SK-N-SH (cell line): ENCODE data around the gene DOCK4. TPM values are rescaled to one million over a fixed set of nuclear protein-coding genes. Genes with fewer than 3 reads are reported as not detected.

ENCODE experiments used
- CTCF ChIA-PET: fragments of 300-600, 350-600 bp; formaldehyde crosslinking; extraction: SDS; loops from one replicate; lab custom pipeline; 2021; lab: Yijun Ruan, JAX
- POLR2A ChIA-PET: fragments of 350-600 bp; sonication (Branson Sonifier 250); formaldehyde crosslinking; extraction: SDS; loops from one replicate; lab custom pipeline; 2020; ENCODE audit warnings: antibody characterized with exemption, inconsistent platforms; lab: Yijun Ruan, JAX
- DNase-seq: peaks from one replicate; pipeline ENCODE4 v3.0.0; 2012
- H2AFZ ChIP-seq: fragments of 200-600 bp; sonication (generic); 2 replicates; pipeline ENCODE4 v1.8.1; 2016; ENCODE audit warnings: antibody characterized with exemption, mild to moderate bottlenecking, low read depth
- H3F3A ChIP-seq: fragments of 200-600 bp; sonication (generic); replicated peaks from 2 replicates; pipeline ENCODE3; 2016; ENCODE audit warnings: antibody characterized with exemption, mild to moderate bottlenecking; ENCODE audit not compliant: insufficient read depth
- H3K27ac ChIP-seq, 2 experiments: fragments of 200-500 bp in 1 of 2; fragments of 200-600 bp in 1 of 2; sonication (Bioruptor generic) in 1 of 2; sonication (generic), shearing (Covaris generic) in 1 of 2; 2 replicates each; pipeline versions ENCODE4 v1.5.1 to v1.6.1; 2014 to 2016; ENCODE audit warnings: low read depth in 2 of 2, inconsistent platforms in 1 of 2, low read length in 1 of 2, mild to moderate bottlenecking in 1 of 2, mixed read lengths in 1 of 2
- H3K27me3 ChIP-seq: fragments of 200-600 bp; sonication (generic), shearing (Covaris generic); 2 replicates; pipeline ENCODE4 v1.6.1; 2016; ENCODE audit warnings: mixed run types; ENCODE audit not compliant: insufficient read depth
- H3K36me3 ChIP-seq, 2 experiments: fragments of 200-500 bp in 1 of 2; fragments of 200-600 bp in 1 of 2; sonication (Bioruptor generic) in 1 of 2; sonication (generic) in 1 of 2; replicated peaks in 1 of 2; 2 replicates each; pipeline versions ENCODE3 to v1.5.1; 2014 to 2016; ENCODE audit warnings: low read length in 1 of 2, mild to moderate bottlenecking in 1 of 2; ENCODE audit not compliant: insufficient read depth in 2 of 2, control insufficient read depth in 1 of 2
- H3K4me1 ChIP-seq, 2 experiments: fragments of 200-500 bp in 1 of 2; fragments of 200-600 bp in 1 of 2; sonication (Bioruptor generic) in 1 of 2; sonication (generic), shearing (Covaris generic) in 1 of 2; 2 replicates each; pipeline versions ENCODE4 v1.5.1 to v1.6.1; 2014 to 2016; ENCODE audit warnings: low read depth in 1 of 2, low read length in 1 of 2, mixed run types in 1 of 2; ENCODE audit not compliant: insufficient read depth in 2 of 2, control insufficient read depth in 1 of 2
- H3K4me2 ChIP-seq: fragments of 200-600 bp; sonication (generic), shearing (Covaris generic); 2 replicates; pipeline ENCODE4 v1.6.1; 2017; ENCODE audit warnings: mixed run types
- H3K4me3 ChIP-seq, 2 experiments: fragments of 200-500 bp in 1 of 2; fragments of 200-600 bp in 1 of 2; sonication (Bioruptor generic) in 1 of 2; sonication (generic), shearing (Covaris generic) in 1 of 2; 2 replicates each; pipeline versions ENCODE4 v1.5.1 to v1.8.1; 2014 to 2016; ENCODE audit warnings: low read depth in 2 of 2, inconsistent platforms in 1 of 2, low read length in 1 of 2, mild to moderate bottlenecking in 1 of 2, mixed read lengths in 1 of 2, moderate library complexity in 1 of 2
- H3K79me2 ChIP-seq: fragments of 200-600 bp; sonication (generic); 2 replicates; pipeline ENCODE4 v1.8.1; 2017; ENCODE audit warnings: mild to moderate bottlenecking; ENCODE audit not compliant: insufficient read depth
- H3K9ac ChIP-seq: fragments of 200-600 bp; sonication (generic); 2 replicates; pipeline ENCODE4 v1.6.1; 2017; ENCODE audit warnings: mixed run types
- H3K9me2 ChIP-seq: fragments of 200-600 bp; sonication (generic); 2 replicates; pipeline ENCODE4 v1.6.1; 2017; ENCODE audit warnings: mixed run types
- H3K9me3 ChIP-seq: fragments of 200-600 bp; sonication (generic); 2 replicates; pipeline ENCODE4 v1.6.1; 2017; ENCODE audit warnings: mixed run types, mild to moderate bottlenecking, moderate library complexity
- H4K20me1 ChIP-seq: fragments of 200-600 bp; sonication (generic); 2 replicates; pipeline ENCODE4 v1.6.1; 2017; ENCODE audit warnings: mild to moderate bottlenecking, mixed run types; ENCODE audit not compliant: insufficient read depth
- ELF1 ChIP-seq: IDR thresholded peaks from 2 replicates; pipeline ENCODE4 v1.4.0; 2012
- EP300 ChIP-seq, 2 experiments: IDR thresholded peaks; 2 replicates each; pipeline versions ENCODE4 v1.4.0 to v1.6.1; 2012; ENCODE audit warnings: borderline replicate concordance in 1 of 2, low read depth in 1 of 2, low read length in 1 of 2
- EZH2phosphoT487 ChIP-seq: fragments of 200-600 bp; sonication (generic); IDR thresholded peaks from 2 replicates; pipeline ENCODE4 v1.6.1; 2017; ENCODE audit warnings: low read depth, mixed run types, mild to moderate bottlenecking, antibody characterized with exemption, moderate library complexity, borderline replicate concordance
- JUND ChIP-seq: IDR thresholded peaks from 2 replicates; pipeline ENCODE4 v1.4.0; 2012
- MEF2A ChIP-seq: IDR thresholded peaks from 2 replicates; pipeline ENCODE4 v1.4.0; 2012; ENCODE audit warnings: low read depth, borderline replicate concordance
- NFIC ChIP-seq: IDR thresholded peaks from 2 replicates; pipeline ENCODE4 v1.4.0; 2012; ENCODE audit warnings: borderline replicate concordance
- RCOR1 ChIP-seq: fragments of 150-350 bp; IDR thresholded peaks from 2 replicates; pipeline ENCODE4 v1.6.1; 2017; ENCODE audit warnings: antibody characterized with exemption, low read length
- RFX5 ChIP-seq: IDR thresholded peaks from 2 replicates; pipeline ENCODE4 v1.6.1; 2012; ENCODE audit warnings: mild to moderate bottlenecking, improper control_type of control experiment, low read length
- TCF12 ChIP-seq: IDR thresholded peaks from 2 replicates; pipeline ENCODE4 v1.4.0; 2012
- polyA plus RNA-seq, 3 experiments: library from polyadenylated mRNA; depleted of rRNA; stranded (reverse); fragments of >200 nt; gene quantifications; 2 replicates each; pipeline ENCODE4 v1.2.3, GENCODE V29; 2012
- TF ChIP-seq, protein P1 (sequence below): IDR thresholded peaks from 2 replicates; pipeline ENCODE4 v1.4.0; 2012; ENCODE audit warnings: low read depth, borderline replicate concordance
- TF ChIP-seq, protein P2 (sequence below): IDR thresholded peaks from 2 replicates; pipeline ENCODE4; 2012
- TF ChIP-seq, protein P3 (sequence below): fragments of 200-600 bp; sonication (generic); IDR thresholded peaks from 2 replicates; pipeline ENCODE4 v1.6.1; 2017; ENCODE audit warnings: antibody characterized with exemption, mild to moderate bottlenecking, moderate library complexity

The DOCK4 gene
- polyA plus RNA-seq, 1 of the 3 experiments (the other 2 are of a cell fraction), result 8.5 TPM

DNA sequence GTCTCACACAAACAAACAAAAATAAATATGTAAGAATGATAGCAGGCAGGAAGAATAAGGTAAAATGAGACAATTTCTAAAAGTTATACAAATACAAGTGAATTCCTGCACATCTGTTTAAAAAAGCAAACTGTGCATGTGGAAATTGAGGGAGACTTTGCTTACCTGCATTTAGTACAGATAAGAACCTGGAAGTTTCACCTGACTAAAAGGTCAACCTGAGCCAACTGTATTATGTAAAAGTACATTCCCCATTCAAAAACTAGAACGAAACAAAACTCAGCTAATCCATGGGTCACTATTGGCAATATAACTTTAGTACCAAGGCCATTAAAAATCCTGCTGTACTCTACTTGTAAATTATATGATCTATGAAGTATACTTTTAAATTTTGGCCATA is 127.1 kb downstream of the DOCK4 start (continued):
- TF ChIP-seq, protein P1, sequence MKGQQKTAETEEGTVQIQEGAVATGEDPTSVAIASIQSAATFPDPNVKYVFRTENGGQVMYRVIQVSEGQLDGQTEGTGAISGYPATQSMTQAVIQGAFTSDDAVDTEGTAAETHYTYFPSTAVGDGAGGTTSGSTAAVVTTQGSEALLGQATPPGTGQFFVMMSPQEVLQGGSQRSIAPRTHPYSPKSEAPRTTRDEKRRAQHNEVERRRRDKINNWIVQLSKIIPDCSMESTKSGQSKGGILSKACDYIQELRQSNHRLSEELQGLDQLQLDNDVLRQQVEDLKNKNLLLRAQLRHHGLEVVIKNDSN, result no peak
- TF ChIP-seq NFIC, result no peak
- TF ChIP-seq EP300 (IDR thresholded peaks at IDR 0.05; ENCODE audit: borderline replicate concordance in 1 of 2, low read depth in 1 of 2, low read length in 1 of 2), result no peak
- TF ChIP-seq ELF1, result no peak

DNA sequence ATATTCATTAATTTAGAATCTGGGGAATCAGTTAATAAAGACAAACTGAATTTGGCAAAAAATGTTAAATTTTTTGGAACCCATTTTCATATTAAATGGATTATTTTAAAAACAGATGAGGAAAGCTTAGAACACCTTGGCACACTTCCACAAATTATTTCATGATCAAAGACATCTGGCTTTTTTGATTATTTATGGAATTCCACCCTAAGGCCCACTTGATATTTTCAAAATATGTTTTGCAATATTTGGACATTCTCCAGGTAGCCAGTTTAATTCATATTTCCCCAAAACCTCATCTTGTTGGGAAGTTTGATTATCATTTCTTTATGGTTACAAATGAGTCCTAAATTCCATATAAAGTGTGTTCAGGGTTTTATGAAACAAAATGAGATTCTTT is 129.9 kb downstream of the DOCK4 start:
- 0 out of 2 replicates have a peak, but pooled peaks cover 3% of the 10 kb centered on the region for H3K79me2 ChIP-seq
- peak overlapping the region in 1 of 2 experiments; percentile 47; a peak in 1 of 4 replicates for H3K27ac ChIP-seq
- H3K4me2 ChIP-seq, result no peak overlapping the region
- no peak overlapping the region for H2AFZ ChIP-seq
- no peaks in the 10 kb centered on the region for H3K27me3 ChIP-seq
- H3K9me3 ChIP-seq, result no peaks in the 10 kb centered on the region; the same call in 1 of the 2 replicates
- peaks cover 11% of the 10 kb centered on the region for H3F3A ChIP-seq
- TF ChIP-seq EP300 (IDR thresholded peaks at IDR 0.05; ENCODE audit: borderline replicate concordance in 1 of 2, low read depth in 1 of 2, low read length in 1 of 2) (0 out of 4 replicates have a peak, but pooled peaks of 1 of the 2 experiments have one; percentile 38), EZH2phosphoT487 (no peak), NFIC (peak; percentile 22; the same call in 1 of the 2 replicates), RFX5 (no peak), TCF12 (peak; percentile 53), RCOR1 (no peak), JUND (no peak; the same call in 1 of the 2 replicates)
- TF ChIP-seq, protein P2, sequence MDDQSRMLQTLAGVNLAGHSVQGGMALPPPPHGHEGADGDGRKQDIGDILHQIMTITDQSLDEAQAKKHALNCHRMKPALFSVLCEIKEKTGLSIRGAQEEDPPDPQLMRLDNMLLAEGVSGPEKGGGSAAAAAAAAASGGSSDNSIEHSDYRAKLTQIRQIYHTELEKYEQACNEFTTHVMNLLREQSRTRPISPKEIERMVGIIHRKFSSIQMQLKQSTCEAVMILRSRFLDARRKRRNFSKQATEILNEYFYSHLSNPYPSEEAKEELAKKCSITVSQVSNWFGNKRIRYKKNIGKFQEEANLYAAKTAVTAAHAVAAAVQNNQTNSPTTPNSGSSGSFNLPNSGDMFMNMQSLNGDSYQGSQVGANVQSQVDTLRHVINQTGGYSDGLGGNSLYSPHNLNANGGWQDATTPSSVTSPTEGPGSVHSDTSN, result 0 out of 2 replicates have a peak, but pooled peaks have one; percentile 6
- no peaks in the 10 kb centered on the region for H3K36me3 ChIP-seq
- H3K9ac ChIP-seq, result no peak overlapping the region
- no peaks in the 10 kb centered on the region for H4K20me1 ChIP-seq
- CTCF ChIA-PET, result interaction anchor here (1.3 kb wide), 1 partner anchor 57 kb away, joined by 4 read pairs; no protein-coding TSS in a partner anchor
- H3K9me2 ChIP-seq, result no peaks in the 10 kb centered on the region
- peaks cover 17 to 20% of the 10 kb centered on the region in 2 experiments; a peak in 3 of 4 replicates for H3K4me1 ChIP-seq
- DNase-seq, result no peak
- POLR2A ChIA-PET, result no interaction called here
- no peak overlapping the region for H3K4me3 ChIP-seq

DNA sequence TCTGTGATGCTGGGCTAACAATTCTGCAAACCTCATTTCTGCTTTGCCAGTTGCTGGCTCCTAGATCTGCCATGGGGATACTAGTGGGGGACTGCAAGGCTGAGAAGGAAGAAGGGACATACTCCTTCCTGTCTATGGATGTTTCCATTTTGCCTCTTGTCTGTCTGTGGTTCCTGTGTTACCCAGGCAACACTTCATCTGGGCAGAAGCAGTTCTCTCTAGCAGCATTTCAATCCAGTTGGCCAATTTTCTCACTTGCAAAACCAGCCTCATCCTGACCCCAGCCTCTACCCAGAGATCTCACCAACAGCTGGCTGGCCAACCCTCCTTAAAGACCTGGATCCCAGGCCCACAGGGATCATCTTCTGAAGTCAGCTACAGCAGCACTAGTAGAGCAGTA is 131.7 kb downstream of the DOCK4 start:
- H3K9me2 ChIP-seq, result no peaks in the 10 kb centered on the region
- no peak overlapping the region for H3K4me2 ChIP-seq
- CTCF ChIA-PET, result no interaction called here

More for the DNA sequence above, 131.7 kb downstream of the DOCK4 start:
- Histone ChIP-seq H3K9me3 (no peaks in the 10 kb centered on the region; the same call in 1 of the 2 replicates), H3K4me3 (no peak overlapping the region; a peak in 1 of 4 replicates), H3K27ac (no peak overlapping the region), H3K36me3 (no peaks in the 10 kb centered on the region), H3K9ac (no peak overlapping the region), H2AFZ (no peak overlapping the region), H3F3A (no peaks in the 10 kb centered on the region), H3K79me2 (0 out of 2 replicates have a peak, but pooled peaks cover 3% of the 10 kb centered on the region), H3K27me3 (no peaks in the 10 kb centered on the region), H3K4me1 (peaks cover 2 to 21% of the 10 kb centered on the region in 2 experiments; a peak in 3 of 4 replicates), H4K20me1 (no peaks in the 10 kb centered on the region)
- POLR2A ChIA-PET, result no interaction called here
- TF ChIP-seq MEF2A, result no peak
- TF ChIP-seq, protein P3, sequence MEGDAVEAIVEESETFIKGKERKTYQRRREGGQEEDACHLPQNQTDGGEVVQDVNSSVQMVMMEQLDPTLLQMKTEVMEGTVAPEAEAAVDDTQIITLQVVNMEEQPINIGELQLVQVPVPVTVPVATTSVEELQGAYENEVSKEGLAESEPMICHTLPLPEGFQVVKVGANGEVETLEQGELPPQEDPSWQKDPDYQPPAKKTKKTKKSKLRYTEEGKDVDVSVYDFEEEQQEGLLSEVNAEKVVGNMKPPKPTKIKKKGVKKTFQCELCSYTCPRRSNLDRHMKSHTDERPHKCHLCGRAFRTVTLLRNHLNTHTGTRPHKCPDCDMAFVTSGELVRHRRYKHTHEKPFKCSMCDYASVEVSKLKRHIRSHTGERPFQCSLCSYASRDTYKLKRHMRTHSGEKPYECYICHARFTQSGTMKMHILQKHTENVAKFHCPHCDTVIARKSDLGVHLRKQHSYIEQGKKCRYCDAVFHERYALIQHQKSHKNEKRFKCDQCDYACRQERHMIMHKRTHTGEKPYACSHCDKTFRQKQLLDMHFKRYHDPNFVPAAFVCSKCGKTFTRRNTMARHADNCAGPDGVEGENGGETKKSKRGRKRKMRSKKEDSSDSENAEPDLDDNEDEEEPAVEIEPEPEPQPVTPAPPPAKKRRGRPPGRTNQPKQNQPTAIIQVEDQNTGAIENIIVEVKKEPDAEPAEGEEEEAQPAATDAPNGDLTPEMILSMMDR, result no peak
- no peak for DNase-seq
